ENCODE results near the gene YTHDF1. TPM values are rescaled to one million over a fixed set of nuclear protein-coding genes. Genes with fewer than 3 reads are reported as not detected.

YTHDF1 gene
- polyA plus RNA-seq, 1 experiment, result 17.5 TPM

DNA sequence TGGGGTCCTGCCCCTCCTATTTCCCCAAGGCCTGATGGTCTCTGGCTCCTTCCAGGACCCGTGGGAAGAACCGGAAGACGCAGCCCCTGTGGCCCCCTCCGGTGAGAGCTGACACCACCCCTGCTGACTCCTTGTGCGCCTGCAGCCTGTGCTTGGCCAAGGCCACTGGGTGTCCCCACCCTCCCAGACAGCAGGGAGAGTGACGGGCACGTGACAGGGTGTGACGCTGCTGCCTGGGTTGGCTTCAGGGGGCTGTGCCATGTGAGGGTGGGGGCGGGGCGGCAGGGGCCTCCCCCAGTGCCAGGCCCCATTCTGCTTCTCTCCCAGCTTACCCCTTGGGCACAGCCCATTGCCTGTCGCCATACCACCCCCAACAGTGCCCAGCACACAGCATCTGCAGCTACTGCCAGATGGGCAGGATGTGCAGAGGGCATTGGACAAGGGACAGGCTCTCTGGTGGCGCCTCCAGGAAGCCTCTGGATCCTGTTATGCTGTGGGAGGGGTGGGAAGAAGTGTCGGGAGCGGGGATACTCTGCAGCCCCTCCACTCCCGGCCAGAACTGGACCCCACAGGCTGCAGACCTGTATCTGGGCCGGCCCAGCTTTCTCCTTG lies 22.7 kb upstream of the YTHDF1 start:
- Histone ChIP-seq H3K27me3 (ENCODE audit: control insufficient read depth, insufficient read depth, low read length) (peaks cover 2% of the 10 kb centered on the region; the same call in 1 of the 2 replicates), H3K4me3 (ENCODE audit: low read depth, low read length) (no peak overlapping the region), H3K36me3 (ENCODE audit: control insufficient read depth, insufficient read depth, low read length) (no peaks in the 10 kb centered on the region)
- TF ChIP-seq CTCF (IDR thresholded peaks at IDR 0.05; ENCODE audit: insufficient read depth, low read depth, low read length), result no peak
- DNase-seq (ENCODE audit: low read depth), result no peak
- POLR2A ChIA-PET, result no interaction called here
- CTCF ChIA-PET, result interaction anchor here (8.1 kb wide), 1 partner anchor 14 kb away, joined by 83 read pairs; no protein-coding TSS in a partner anchor

GRCh38 chr20:63238031-63238430 lies 22.1 kb upstream of the YTHDF1 start:
- POLR2A ChIA-PET, result no interaction called here
- no peak for TF ChIP-seq CTCF (IDR thresholded peaks at IDR 0.05; ENCODE audit: insufficient read depth, low read depth, low read length)
- no peak for DNase-seq (ENCODE audit: low read depth)
- CTCF ChIA-PET, result interaction anchor here (8.1 kb wide), 1 partner anchor 14 kb away, joined by 83 read pairs; no protein-coding TSS in a partner anchor
- no peak overlapping the region for H3K4me3 ChIP-seq (ENCODE audit: low read depth, low read length)
- no peaks in the 10 kb centered on the region for H3K36me3 ChIP-seq (ENCODE audit: control insufficient read depth, insufficient read depth, low read length)
- H3K27me3 ChIP-seq (ENCODE audit: control insufficient read depth, insufficient read depth, low read length), result peaks cover 2% of the 10 kb centered on the region; the same call in 1 of the 2 replicates

- Histone ChIP-seq H3K27me3 (ENCODE audit: control insufficient read depth, insufficient read depth, low read length) (no peaks in the 10 kb centered on the region), H3K4me3 (ENCODE audit: low read depth, low read length) (no peak overlapping the region), H3K36me3 (ENCODE audit: control insufficient read depth, insufficient read depth, low read length) (no peaks in the 10 kb centered on the region)
- ChIA-PET CTCF (interaction anchor here (2.4 to 8.1 kb wide), 2 partner anchors 12 to 17 kb away, joined by 8 to 83 read pairs; no protein-coding TSS in a partner anchor), POLR2A (no interaction called here)
- TF ChIP-seq CTCF (IDR thresholded peaks at IDR 0.05; ENCODE audit: insufficient read depth, low read depth, low read length), result no peak
- DNase-seq (ENCODE audit: low read depth), result no peak
These were observed 20.3 kb upstream of the YTHDF1 start for GRCh38 chr20:63236116-63236837.

- H3K27me3 ChIP-seq (ENCODE audit: control insufficient read depth, insufficient read depth, low read length), result no peaks in the 10 kb centered on the region
- H3K36me3 ChIP-seq (ENCODE audit: control insufficient read depth, insufficient read depth, low read length), result no peaks in the 10 kb centered on the region
- no peak for TF ChIP-seq CTCF (IDR thresholded peaks at IDR 0.05; ENCODE audit: insufficient read depth, low read depth, low read length)
- no peak within 1 kb of the TSS for H3K4me3 ChIP-seq (ENCODE audit: low read depth, low read length)
- DNase-seq (ENCODE audit: low read depth), result no peak
- ChIA-PET CTCF (interaction anchor here (0.6 to 8.1 kb wide), 5 partner anchors 11 to 35 kb away, joined by 3 to 83 read pairs (median 6); no protein-coding TSS in a partner anchor), POLR2A (interaction anchor here (0.6 kb wide), 1 partner anchor 840 kb away, joined by 5 read pairs; no protein-coding TSS in a partner anchor)
These were observed 19.6 kb upstream of the YTHDF1 start, which contains the start of gene BIRC7 for GRCh38 chr20:63235399-63235983. BIRC7 (plus strand) TSS chr20:63235905; CDS start chr20:63236097, 192 bp downstream.

Measured in BJ (cell line).